Heart left ventricle (tissue), 13 donors: ENCODE measurements around the gene EIF2S2.

ENCODE experiments used
- POLR2A ChIP-seq, 2 donors: fragments of 450-650 bp; IDR thresholded peaks; one replicate each; pipeline ENCODE4 v1.6.1; 2017; ENCODE audit warnings: antibody characterized with exemption in 2 of 2, mild to moderate bottlenecking in 2 of 2, moderate library complexity in 2 of 2
- TF ChIP-seq, protein P1 (sequence below), 12 donors: fragments of 200-600 bp; sonication (generic) in 4 of 12; IDR thresholded peaks; one replicate each; pipeline versions ENCODE4 v1.5.0 to v1.8.0; 2018 to 2022; ENCODE audit warnings: antibody characterized with exemption in 12 of 12, mild to moderate bottlenecking in 5 of 12
- donor health status: ischemic (EF 13 %, LVEDD 7.1; RV severe dilation, severe dysfunction).
- donor health status: DM: no; HTN: yes; CAD: no.
- donor health status: DM: no; HTN: no; CAD: no.
- donor health status: ischemic (EF 25% LVEDD 6.9; RV normal size, moderate dysfunction).
- donor health status: ischemic (EF 25% LVEDD 5.7; RV mildly dilated, moderate dysfunction).
- donor health status: ischemic (EF 35%, LVEDD 5.7; RV mildly dilated, moderate dysfunction).
- donor health status: nonischemic (EF 11% LVEDD 7.7; RV severe dilation, severe dysfunction).
- donor health status: DM: yes; HTN: yes; CAD: no.
- donor health status: PGD.
- donor health status: ischemic (EF 29% LVEDD 5.4; RV normal size, mild dysfunction).
- donor health status: nonischemic (EF 23%, LVEDD 6.1; RV moderate dilation, normal function).

DNA sequence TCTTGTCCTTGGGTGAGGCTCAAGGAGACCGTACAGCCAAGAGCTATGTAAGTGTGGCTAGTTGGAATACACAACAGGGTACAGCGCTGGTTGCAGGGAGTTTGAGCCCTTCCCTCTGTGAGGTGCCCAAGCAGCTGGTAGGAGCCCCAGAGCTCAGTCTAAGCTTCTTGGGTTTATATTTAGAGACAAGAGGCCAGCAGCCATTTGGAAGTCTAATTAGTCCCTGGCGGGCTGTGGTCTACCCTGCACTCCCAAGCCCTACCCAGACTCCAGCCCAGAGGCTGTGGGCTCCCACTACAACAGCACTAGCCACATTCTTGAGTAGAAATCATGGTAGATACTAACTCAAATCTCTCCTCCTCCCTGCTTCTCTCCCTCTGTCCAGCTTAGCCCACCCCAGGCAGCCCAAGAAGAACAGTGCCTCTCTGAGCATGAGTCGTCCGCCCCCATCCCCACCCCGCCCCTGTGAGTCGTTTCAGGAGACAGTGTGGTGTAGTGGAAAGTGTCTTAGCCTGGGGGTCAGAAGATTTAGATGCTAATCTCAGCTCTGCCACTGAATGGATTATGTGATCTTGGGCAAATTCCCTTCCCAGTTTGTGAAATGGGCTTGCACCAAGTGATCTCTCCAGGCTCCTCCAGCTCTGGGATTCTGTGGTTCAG, 37.8 kb downstream of the EIF2S2 start:
- TF ChIP-seq, protein P1, sequence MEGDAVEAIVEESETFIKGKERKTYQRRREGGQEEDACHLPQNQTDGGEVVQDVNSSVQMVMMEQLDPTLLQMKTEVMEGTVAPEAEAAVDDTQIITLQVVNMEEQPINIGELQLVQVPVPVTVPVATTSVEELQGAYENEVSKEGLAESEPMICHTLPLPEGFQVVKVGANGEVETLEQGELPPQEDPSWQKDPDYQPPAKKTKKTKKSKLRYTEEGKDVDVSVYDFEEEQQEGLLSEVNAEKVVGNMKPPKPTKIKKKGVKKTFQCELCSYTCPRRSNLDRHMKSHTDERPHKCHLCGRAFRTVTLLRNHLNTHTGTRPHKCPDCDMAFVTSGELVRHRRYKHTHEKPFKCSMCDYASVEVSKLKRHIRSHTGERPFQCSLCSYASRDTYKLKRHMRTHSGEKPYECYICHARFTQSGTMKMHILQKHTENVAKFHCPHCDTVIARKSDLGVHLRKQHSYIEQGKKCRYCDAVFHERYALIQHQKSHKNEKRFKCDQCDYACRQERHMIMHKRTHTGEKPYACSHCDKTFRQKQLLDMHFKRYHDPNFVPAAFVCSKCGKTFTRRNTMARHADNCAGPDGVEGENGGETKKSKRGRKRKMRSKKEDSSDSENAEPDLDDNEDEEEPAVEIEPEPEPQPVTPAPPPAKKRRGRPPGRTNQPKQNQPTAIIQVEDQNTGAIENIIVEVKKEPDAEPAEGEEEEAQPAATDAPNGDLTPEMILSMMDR (IDR thresholded peaks at IDR 0.05) = no peak
- TF ChIP-seq POLR2A (IDR thresholded peaks at IDR 0.05) = no peak
